ENCODE data around the gene FABP3.
A peak's percentile ranks its signal among the peaks of the same experiment; 100 is the strongest.
"Not testable (repeated sequence)": the region's sequence is repeated elsewhere in the genome, so short reads cannot be mapped to it uniquely, and the experiment has no call there.

The FABP3 gene

DNA sequence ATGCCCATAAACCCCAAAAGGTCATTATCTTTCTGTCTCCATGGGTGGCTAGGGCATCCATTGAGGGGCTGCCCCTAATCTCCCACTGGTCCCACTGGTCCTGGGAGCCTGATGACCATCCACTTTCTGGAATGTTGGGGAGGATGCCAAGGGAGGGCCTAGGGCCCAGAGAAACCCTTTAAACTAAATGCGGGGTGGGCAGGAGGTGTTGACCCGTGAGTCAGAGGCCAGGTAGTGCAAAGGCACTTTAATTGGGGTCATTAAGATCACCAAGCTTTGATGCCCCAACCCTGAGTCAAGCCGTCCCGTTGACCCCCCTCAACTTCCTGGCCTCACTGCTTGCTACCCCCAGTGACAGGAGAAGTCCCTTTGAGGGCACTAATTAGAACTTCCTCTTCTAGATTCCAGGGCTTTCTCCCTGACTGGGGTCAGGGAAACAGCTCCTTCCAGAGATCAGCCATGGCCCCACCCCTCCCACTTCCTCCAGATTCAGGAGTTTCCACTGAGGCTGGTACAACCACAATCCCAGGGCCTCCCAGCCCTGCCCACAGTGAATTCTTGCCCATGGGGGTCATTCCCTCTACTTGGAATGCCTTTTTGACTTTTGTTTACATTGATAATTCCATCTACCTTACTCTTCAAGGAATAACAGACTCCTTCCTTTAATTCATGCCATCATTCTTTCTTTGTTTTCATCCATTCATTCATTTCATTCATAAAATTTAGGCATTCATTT is 24.7 kb upstream of the FABP3 start:
- DNase-seq: no peak

DNA sequence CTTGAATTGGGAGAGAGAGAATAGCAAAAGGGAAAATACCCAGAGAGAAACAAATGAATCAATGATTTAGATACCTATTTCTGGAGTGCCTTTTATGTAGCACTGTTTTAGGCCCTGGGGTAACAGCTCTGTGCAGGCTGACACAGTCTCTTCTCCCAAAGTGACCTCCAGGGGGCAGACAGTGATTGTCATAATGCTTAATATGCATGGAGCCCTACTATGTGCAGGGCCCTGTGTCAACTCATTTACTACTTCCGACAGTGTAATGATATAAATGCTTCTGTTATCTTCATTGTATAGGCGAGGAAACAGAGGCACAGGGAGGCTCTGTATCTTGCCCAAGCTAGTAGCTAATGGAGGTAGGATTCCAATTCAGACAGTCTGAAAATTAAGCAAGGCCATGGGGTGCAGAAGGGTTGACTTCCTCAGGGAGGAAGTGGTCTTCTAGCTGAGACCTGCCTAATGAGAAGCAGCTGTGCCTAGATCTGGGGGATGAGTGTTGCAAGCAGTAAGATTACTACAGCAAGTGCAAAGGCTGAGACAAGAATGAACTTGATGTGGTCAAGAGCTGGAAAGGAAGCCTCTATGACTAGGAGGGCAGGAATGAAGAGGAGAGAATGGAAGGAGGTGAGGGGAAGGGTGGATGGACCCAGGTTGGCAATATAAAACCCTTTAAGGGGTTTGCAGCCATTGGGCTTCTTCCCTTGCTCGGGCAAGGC is 23.9 kb upstream of the FABP3 start:
- DNase-seq: no peak

DNA sequence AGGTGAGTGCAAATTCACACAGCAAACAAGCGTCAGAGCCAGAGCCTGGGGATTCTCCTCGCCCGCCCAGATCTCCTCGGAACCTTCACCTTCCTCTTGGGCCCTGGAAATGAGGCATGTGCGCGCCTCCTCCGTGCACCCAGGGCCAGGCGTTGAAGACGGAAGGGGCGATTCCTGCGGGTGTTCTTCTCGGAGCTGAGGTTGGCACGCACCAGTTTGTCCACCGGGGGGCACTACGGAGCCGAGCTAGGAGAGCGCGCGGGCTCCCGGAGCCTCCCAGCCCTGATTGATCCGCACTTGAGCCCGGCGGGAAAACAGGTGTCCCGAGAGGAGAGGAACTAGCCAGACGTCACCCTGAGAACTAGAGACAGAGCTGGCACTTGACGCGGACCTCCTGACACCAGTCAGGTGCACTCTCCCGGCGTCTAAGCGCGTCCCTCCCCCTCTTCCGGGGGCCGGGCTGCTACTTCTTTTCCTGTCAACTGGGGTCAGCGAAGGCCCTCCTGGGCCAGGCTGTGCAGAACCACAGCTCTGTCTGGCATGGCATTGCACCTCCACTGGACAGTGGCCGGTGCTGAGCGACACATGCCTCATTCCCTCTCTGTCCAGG is 21.8 kb upstream of the FABP3 start:
- DNase-seq: peak; percentile 90

DNA sequence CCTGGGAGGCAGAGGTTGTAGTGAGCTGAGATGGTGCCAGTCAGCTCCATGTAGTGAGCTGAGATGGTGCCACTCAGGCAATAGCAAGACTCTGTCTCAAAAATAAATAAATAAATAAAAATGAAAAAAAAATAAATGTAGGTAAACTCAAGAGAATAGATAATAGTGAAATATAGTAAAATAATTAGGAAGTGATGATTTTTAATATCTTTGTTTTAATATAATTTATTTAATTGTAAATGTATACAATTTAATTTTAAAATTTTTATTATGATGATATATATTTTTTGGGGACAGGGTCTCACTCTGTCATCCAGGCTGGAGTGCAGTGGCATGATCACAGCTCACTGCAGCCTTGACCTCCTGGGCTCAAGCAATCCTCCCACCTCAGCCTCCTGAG is 20.6 kb upstream of the FABP3 start:
- DNase-seq: no peak

DNA sequence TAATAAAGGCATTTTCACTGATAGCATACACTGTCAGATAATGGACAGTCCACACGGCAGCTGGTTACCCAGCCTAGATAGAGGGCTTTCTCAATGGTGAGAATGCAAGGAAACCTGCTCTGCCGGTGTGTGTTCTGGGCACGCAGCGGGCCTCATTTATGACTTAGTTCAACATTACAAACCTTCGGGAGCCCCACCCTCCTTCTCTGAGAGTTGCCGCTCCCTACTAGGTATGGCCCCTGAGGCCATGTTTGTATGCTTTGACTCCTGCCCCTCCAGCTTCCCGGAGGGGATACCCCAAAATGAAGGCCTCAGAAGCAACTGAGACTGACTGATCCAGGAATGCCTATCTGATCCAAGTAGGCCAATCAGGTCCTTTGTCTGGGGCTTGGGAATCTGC is 17.2 kb upstream of the FABP3 start:
- no peak for DNase-seq

DNA sequence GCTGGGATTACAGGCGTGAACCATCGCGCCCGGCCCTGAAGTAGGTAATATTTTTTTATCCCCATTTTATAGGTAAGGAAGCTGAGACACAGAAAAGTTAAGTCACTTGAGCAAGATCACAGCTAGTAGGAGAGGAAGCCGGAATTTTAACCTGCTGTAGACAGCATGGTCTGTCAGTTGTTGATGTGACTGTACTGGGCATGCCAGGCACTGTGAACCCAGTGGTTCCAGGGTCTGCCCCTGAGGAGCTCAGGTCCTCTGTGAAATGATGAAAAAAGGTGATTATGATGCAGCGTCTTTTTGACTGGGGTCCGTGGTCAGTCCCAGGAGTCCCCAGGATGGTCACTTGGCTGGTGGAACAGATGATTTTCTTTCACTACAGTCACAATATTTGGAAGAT is 16.7 kb upstream of the FABP3 start:
- no peak for DNase-seq

DNA sequence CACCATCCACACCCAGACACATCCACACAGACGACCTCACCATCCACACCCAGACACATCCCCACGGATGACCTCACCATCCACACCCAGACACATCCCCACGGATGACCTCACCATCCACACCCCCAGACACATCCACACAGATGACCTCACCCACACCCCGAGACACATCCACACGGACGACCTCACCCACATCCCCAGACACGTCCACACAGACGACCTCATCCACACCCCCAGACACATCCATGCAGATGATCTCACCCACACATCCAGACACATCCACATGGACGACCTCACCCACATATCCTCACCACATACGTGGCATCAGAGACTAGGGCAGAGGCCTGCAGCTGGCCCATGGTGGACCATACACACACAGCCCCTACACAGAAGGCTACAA is 14.7 kb upstream of the FABP3 start:
- no peak for DNase-seq

DNA sequence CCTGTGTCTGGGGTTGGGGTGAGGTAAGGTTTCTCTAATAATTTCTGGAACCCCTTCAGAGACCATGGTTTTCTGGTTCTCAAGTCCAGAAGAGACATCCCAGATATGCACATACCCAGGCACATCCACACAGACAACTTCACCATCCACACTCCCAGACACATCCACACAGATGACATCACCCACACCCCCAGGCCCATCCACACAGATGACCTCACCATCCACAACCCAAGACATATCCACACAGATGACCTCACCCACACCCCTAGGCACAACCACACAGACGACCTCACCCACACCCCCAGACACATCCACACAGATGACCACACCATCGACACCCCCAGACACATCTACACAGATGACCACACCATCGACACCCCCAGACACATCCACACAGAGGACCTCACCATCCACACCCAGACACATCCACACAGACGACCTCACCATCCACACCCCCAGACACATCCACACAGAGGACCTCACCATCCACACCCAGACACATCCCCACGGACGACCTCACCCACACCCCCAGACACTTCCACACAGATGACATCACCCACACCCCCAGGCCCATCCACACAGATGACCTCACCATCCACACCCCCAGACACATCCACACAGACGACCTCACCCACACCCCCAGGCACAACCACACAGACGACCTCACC is 13.8 kb upstream of the FABP3 start:
- not testable (repeated sequence) for DNase-seq

DNA sequence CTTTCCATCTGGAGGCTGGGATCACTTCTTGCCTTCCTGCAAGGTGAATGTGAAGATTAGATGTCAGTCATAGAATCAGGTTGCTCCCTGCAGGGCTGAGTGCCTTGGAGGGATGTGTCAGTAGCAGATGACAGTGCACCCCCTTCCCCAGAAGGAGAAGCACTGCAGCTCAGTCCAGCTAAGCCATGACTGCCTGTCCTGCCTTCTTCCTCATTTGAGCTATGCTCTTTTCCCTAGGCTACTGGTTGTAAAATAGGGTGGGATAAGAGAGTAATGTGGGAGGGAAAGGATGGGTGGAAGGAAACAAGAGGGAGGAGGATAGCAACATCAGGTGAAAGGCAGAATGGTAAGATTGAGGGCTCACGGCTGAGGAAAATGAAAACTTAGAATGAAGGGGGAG is 11.1 kb upstream of the FABP3 start:
- no peak for DNase-seq

DNA sequence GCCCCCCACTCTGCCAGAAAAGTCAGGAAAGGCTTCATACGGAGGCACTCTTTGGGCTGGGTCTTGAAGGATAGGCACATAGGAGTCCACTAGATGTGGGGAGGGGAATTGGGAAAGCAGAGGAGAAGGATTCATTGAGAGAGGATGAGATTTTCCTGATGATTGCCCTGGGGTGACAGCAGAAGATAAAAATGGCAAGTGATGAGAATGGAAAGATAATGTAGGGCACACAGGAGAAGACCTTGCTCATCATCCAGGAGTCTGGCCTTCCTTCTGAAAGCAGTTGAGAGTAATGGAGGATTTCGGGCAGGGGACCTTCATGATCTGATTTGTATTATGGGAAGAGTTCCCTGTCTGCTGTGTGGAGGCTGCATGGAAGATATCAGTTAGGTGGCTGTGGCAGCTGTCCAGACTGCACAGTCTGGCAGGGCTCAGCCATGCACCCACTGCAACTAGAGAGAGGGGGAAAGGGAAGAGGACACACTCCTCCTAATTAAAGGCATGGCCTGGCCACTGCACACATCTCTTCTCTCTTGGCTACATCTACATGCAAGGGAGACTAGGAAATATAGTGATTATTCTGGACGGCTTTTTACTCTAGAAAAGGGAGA is 9.6 kb upstream of the FABP3 start:
- DNase-seq: no peak

DNA sequence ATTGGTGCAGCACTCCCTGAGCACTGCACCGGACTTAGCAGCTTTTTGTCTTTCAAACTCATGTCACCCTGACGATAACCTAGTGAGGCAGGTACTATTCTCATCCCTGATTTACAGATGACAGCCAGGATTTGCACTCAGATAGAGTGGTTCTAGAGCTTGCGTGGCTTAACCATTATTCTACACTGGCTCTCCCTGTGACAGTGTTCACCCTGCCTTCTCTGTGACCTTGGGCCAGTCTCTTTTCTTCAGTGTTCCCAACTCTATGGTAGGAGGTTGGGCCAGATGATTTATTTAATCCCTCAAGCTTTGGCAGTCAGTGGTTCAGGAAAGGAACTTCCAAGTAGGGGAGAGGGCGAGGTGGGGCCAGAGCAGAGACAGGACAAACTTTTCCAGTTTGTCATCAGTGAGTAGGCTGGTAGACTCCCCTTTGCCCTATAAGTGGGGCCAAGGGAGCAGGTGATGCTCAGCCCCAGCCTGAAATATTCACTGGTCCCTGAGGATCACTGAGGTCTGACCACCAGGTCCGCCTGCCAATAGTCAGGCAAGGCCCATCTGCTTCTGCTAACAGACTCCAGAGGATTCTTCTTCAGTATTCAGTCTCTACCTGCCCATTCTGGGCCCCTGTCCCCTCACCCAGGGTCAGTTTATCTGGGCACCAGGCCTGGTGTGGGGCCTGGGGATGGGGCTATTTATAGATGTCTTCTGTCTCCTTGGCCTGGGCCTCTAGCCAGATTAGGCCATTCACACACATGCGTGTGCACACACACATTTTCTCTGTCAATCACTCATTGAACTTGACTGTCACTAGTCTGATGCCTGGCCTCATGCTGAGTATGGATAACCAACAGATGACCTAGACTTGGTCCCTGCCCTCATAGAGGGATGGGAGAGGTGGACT is 8.8 kb upstream of the FABP3 start:
- DNase-seq: no peak

DNA sequence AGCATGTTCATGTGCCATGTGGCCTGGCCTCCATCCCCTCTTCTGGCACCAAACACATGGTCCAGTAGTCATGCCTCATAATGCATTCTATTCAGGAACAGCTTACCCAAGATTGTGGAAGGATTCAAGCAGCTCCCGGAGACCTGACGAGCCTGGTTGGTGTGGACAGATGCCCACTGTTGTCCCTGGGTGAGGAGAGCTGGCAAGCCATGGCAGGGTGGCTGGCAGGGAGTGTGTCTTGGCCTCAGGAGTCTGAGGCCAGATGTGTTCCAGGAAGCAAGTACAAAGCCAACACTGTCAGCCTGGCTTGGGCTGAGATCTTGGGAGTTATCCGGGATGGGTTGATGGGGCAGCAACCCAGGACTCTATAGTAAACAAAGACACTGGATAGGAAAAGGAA is 7.3 kb upstream of the FABP3 start:
- DNase-seq: no peak

DNA sequence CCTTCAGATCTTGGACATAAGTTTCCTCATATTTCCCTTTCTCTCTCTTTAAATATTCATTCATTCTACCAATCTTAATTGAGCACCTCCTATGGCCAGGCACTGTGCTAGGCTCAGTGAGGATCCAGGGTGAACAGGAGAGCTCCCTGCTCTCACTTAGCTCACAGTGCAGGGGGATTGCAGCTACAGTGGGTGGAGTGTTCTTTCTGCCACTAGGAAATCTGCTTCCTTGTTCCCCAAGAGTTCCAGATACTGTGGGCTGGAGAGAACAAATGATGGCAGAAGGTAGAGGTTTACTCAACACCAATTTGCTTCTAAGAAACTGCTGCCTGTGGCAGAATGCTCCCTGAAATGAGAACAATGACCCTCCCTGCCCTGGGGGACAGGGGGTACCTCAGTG is 5.1 kb upstream of the FABP3 start:
- no peak for DNase-seq

DNA sequence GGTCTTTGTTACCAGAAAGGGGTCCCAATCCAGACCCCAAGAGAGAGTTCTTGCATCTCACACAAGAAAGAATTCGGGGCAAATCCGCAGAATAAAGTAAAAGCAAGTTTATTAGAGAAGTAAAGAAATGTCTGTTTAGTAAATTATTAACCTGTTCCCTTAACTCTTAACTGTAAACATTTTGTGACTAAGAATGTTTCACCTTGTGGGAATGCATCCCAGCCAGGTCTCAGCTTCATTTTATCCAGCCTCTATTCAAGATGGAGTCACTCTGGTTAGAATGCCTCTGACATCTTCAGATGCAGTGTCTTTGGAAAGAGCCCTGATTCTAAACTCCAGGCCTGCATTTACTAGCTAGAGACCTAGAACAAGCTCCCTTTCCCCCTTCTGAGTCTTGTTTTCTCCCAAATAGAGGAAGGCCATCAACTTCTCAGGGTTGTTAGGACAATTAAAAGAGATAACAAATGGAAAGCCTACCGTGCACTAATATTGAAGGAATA is 4.5 kb upstream of the FABP3 start:
- DNase-seq: no peak

DNA sequence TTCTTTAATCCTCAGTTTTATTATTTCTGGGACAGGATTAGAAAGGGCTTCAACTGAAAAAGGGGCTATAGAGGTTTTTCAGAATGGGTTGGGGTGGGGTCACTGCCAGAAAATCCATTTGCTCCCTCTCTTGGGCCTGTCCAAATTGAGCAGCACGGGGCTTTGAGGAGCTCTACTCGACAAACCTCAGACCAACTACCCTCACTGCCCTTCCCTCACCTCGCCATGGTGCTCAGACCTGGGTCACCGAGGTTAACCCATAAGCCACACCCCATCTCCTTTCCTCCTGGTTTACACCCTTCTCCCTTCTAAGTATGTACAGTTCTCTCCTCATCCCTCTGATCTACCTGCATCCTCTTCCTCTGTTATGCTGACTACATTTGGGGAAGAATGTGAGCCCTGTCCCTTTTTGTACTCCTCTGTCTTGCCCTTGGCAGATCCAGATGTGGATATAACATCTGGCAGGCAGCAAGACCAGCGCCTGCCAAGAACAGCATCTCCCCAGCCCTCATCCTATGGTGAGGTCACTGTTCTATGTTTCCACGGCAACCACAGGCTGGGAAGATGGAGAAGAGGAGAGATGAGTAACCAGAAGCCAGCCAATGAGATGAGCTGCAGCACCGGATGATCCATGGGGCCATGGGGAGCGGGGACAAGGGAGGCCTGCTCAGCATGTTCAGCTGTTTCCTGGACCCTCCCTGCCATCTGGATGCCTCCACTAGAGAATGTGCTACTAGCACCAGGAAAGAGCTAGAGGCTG is 3.7 kb upstream of the FABP3 start:
- DNase-seq: no peak

DNA sequence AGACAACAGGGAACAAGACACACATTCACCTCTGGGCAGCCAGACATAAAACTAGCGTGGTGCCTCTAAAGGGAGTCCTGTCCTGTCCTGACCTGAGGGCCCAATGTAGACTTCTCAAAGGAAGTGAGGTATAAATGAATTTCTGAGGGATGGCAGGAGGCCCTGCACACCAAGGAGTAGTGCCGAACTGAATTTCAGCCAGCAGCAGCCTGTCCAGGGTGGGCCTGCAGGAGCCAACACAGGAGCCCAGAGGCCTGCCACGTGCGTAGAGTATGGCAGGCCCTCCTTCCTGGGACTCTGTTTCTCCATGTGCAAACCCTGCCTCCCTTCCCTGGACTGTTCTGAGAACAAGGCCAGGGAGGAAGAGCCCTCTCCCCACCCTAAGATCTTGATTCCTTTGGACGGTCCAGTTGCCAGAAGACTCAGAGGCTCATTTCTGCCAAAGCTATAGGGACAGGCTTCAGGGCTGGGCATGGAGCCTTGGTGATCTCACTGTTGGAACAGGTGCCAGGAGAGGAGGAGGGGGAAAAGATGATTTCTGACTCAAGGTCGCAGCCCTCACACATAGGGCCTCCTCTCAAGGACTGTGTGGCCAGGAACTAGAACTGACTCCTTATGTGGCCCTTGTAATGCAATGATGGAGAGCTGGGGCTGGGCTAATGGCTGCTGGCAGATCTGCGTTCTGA is 1.8 kb upstream of the FABP3 start:
- no peak for DNase-seq

DNA sequence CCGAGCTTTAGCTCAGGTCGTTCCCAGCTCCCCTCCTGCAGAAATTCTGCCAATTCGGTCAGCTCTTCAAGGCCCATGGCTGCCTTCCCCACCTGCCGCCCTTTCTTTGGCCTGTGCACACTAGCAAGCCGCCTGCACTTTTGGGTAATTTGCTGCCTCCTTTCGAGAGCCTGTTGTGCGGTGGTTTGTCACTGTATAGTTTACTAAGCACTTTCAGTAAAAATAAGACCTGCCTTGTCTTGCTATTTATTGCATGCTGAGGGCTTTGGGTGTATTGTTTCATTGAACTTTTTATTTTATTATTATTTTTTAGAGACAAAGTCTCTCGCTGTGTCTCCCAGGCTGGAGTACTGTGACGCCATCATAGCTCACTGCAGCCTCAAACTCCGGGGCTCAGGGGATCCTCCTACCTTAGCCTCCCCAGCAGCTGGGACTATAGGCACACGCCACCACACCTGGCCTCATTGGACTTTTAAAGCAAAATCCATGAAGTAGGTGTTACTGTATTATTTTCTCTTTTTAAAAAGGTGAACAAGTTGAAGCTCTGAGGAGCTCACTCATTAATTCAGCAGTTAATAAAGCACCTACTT is 1.1 kb upstream of the FABP3 start:
- DNase-seq: peak; percentile 24

DNA sequence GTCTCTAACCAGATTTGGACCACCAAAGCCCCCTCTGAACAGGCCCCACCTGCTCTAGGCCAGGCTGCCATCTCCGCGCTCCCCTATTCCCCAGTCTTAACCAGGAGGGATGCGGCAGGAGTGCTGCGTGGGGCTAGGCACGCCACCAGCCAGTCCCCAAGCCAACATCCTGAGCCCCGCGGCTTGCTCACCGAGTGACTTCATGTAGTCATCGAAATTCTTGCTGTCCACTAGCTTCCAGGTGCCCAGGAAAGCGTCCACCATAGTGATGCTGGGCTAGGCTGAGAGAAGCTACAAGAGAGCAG is 173 bp downstream of the FABP3 start:
- no peak for DNase-seq

DNA sequence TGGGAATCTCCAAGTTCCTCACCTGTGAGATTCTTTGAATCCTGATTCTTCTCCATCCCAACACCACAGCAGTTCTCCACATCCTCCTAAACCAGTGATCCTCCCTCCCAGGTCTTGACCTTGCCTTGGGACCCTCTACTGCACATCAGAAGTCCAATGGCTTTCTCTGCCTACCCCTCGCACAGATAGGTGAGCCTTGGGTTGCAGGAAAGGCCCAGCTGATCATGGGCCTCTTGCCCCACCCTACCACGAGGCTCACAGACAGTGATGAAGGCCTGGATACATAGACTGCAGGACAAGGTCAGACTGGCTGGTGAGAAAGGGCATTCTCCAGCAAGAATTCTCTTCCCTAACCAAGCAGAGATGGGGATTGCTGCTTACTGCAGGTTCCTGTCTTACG is 825 bp downstream of the FABP3 start:
- DNase-seq: no peak
